Stimulated activated CD8-positive, alpha-beta memory T cell treated with anti-CD3 and anti-CD28 coated beads, Interleukin-15, amount 100 ng/mL, for 24 hours (primary cell): Measurements from ENCODE around the gene AXIN1.
"Not testable (repeated sequence)": the region's sequence is repeated elsewhere in the genome, so short reads cannot be mapped to it uniquely, and the experiment has no call there.

Experiments used
- DNase-seq: peaks from one replicate; pipeline ENCODE4 v3.0.0-alpha.2; 2020; ENCODE audit warnings: low read depth

Gene AXIN1

DNA sequence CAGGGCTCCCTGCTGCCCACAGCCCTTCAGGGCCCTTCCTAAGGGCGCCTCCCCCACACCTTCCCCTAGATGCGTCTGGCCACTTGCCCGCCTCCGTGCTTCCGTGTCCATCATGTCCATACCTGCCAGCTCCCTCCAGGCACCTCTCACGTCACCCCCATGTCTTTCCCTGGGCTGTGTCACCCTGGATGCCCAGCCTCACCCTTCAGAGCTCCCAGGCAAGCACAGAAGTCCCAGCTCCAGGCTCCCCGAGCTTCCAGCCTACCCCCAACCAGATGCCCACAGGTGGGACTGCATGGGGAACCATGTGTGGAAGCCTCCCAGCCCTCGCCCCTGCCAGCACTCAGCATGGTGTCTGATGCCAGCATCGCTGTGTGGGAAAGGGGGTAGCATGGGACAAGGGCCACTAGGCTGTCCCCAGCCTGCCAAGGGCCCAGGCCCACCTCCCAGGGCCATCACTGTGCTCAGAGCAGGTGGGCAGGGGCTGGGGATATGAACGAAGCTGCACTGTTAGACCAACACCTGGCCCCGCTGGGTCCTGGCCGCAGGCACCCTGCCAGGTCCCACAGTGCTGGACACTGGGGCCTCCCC is 1.9 kb upstream of the AXIN1 start:
- no peak for DNase-seq

- DNase-seq: no peak
Observed at GRCh38 chr16:353404-354290, 1.1 kb upstream of the AXIN1 start.

- no peak for DNase-seq
Observed at GRCh38 chr16:351804-352520, 561 bp downstream of the AXIN1 start.

GRCh38 chr16:350203-350602 is 2.3 kb downstream of the AXIN1 start:
- no peak for DNase-seq

GRCh38 chr16:349211-349610 is 3.3 kb downstream of the AXIN1 start:
- DNase-seq: no peak

GRCh38 chr16:348495-348894 is 4.0 kb downstream of the AXIN1 start:
- DNase-seq: not testable (repeated sequence)

DNA sequence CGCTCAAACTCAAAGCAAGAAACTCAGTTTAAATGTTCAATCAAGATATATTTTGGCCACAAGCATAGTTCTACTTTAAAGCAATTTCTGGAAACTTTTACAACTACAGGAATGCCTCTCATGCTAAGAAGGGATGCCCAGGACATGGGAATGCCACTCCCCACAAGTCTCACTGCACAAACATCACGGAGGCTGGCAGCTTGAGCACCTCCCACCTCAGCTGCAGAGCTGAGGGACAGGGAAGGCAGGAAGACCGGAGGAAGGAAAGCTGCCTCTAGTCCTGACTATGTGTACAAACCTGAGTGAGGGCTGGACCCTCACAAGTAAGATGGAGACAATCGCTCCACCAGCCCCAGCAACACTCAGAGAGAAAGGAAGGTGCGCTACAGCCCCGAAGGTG is 5.3 kb downstream of the AXIN1 start:
- no peak for DNase-seq

- no peak for DNase-seq
Observed at GRCh38 chr16:346587-346986, 5.9 kb downstream of the AXIN1 start.

DNA sequence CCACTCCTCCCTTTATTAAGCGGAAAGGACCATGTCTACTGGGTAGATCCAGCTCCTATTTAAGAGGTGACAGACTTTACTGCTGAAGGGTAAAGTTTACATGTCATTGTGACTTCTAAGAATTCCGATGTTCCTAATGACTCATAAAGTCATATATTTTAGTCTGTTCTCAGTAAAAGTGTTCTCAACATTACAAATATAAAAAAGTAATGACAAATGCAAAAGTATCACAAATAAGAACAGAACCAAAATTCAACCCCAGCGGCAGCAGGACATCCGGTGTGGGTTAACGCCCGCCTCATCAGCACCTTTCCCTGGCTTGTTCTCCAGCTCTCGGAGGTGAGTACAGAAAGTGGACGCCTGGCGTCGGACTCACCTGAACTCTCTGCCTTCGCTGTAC is 6.8 kb downstream of the AXIN1 start:
- no peak for DNase-seq

DNA sequence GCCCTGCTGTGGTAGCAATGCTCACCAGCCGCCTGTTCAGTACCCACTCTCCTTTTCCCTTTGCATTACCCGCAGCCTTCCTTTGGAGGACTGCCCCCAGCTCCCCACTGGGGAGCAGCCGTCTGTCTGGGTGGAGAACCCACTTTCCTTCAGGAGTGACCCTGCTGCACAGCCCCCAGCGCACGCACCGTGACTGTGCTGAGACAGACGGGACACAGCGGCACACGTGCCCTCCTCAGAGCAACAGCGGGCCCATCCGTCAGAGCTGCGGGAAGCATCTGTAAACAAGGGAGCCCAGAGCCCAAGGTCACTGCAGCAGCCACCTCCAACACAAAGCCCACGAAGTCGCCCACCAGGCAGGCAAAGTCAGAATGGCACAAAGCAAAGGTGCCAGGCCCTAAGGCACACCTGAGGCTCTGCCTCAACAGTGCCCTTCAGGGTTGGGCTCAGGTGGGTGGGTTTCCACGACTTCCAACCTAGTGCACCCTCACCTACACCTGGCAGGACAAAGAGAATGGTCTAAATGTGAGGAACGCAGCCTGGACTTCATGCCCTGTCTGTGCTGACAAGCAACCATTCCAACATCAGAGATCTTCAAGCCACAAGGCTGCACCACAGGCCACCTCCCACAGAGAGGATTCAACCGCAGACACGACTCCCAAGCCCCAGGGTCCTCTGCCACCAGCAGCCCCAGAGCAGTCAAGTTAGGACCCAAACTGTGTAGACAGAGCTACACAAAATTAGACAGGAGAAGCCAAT is 9.9 kb downstream of the AXIN1 start:
- DNase-seq: no peak

DNA sequence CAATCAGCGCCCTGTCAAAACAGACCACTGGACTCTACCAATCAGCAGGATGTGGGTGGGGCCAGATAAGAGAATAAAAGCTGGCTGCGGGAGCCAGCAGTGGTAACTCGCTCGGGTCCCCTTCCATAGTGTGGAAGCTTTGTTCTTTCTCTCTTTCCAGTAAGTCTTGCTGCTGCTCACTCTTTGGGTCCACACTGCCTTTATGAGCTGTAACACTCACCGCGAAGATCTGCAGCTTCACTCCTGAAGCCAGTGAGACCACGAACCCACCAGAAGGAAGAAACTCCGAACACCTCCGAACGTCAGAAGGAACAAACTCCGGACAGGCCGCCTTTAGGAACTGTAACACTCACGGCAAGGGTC is 10.6 kb downstream of the AXIN1 start:
- not testable (repeated sequence) for DNase-seq

GRCh38 chr16:341095-341973 is 11.2 kb downstream of the AXIN1 start:
- not testable (repeated sequence) for DNase-seq

DNA sequence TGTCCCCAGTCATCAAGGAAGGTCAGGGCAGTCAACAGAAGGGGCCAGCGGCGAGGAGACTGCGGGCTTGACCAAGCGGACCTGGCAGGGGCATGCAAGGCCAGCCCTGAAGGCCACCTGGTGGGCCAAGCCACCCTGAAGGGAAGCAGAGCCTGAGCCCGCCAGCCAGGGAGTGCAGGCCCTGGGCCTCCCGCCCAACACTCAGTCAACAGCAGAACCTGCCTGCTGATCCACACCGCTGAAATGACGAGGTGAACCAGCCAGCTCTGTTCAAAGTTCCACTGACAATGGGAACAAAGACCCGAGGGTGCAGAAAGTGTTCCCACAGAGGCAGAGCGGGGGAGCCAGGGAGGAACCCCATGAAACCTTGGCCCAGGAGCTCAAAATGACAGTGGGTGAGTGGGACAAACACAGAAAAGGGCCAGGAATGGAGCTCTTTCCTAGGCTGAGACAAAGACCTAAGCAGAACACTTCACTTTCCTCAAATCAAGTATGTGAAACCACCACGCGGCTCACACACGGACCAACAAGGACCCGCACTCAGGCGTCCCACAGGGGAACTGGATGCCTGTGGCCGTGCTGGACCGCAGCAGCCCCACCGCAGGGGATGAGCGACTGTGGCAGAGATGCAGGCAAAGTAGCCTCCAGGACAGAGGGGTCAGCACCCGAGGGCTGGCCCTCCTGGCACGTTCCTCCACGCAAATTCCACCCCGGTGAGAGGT is 12.0 kb downstream of the AXIN1 start:
- no peak for DNase-seq

- no peak for DNase-seq
Observed at GRCh38 chr16:339680-340079, 12.8 kb downstream of the AXIN1 start.

- no peak for DNase-seq
Observed at GRCh38 chr16:337975-338575, 14.4 kb downstream of the AXIN1 start.

GRCh38 chr16:337437-337836 is 15.1 kb downstream of the AXIN1 start:
- DNase-seq: no peak

- no peak for DNase-seq
Observed at GRCh38 chr16:336269-336668, 16.3 kb downstream of the AXIN1 start.

DNA sequence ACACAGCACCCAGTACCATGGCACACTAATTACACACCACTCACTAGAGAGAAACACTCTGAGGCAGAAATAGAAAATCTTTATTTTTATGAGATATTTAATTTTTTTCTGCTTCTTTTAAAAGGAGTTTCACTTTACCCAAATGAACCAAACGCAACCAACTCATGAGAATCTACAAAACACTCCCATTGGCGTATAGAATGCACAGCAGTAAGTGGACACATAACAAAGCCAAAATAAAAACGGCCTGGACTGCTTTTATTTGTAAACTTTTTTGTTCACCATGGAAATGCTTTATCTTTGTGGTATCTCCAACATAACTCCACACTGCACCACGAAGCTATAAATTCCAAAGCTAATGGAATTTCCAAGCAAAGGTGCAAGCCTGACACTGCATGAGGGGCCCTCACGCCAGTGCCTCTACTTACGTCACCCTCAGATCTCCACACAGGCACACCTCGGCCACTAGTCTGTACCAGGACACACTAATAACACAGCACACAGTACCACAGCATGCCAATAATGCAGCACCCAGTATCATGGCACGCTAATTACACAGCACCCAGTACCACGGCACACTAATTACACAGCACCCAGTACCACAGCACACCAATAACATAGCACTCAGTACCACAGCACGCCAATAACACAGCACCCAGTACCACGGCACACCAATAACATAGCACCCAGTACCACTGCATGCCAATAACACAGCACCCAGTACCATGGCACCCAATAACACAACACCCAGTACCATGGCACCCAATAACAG is 17.5 kb downstream of the AXIN1 start:
- not testable (repeated sequence) for DNase-seq

DNA sequence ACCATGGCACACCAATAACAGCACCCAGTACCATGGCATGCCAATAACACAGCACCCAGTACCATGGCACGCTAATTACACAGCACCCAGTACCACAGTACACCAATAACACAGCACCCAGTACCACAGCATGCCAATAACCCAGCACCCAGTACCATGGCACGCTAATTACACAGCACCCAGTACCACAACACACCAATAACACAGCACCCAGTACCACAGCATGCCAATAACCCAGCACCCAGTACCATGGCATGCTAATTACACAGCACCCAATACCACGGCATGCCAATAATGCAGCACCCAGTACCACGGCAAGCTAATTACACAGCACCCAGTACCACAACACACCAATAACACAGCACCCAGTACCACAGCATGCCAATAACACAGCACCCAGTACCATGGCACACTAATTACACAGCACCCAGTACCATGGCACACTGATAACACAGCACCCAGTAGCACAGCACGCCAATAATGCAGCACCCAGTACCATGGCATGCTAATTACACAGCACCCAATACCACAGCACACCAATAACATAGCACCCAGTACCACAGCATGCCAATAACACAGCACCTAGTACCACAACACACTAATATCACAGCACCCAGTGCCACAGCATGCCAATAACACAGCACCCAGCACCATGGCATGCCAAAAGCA is 18.2 kb downstream of the AXIN1 start:
- DNase-seq: not testable (repeated sequence)
